Naive thymus-derived CD8-positive, alpha-beta T cell (primary cell): ENCODE data around the gene GPLD1. TPM values are rescaled to one million over a fixed set of nuclear protein-coding genes. Genes with fewer than 3 reads are reported as not detected.

ENCODE experiments used
- ATAC-seq, 2 donors: fragments of 150-1000 bp; cut with Tn5 transposase in 1 of 2; sonication (Bioruptor Pico), chemical (Tn5 transposase) in 1 of 2; 1 replicate in 1 of 2; 2 replicates in 1 of 2; pipeline ENCODE4 v1.10.0; 2021; ENCODE audit warnings: mild to moderate bottlenecking in 2 of 2, moderate library complexity in 2 of 2
- POLR2A ChIA-PET: fragments of 350-600 bp; sonication (Branson Sonifier 250); formaldehyde crosslinking; loops from one replicate; lab custom pipeline; 2021; ENCODE audit warnings: antibody characterized with exemption; lab: Charles Lee
- DNase-seq, 10 donors: peaks; one replicate each; pipeline versions ENCODE4 v3.0.0 to v3.0.0-alpha.2; 2020 to 2022
- H3K27ac Mint-ChIP-seq, 10 donors: one replicate each; pipeline ENCODE4 v1.8.0; 2020 to 2022; ENCODE audit warnings: mild to moderate bottlenecking in 10 of 10, mixed read lengths in 10 of 10, moderate library complexity in 4 of 10, inconsistent platforms in 1 of 10
- H3K27me3 Mint-ChIP-seq, 5 donors: one replicate each; pipeline ENCODE4 v1.8.0; 2021 to 2022; ENCODE audit warnings: mixed read lengths in 5 of 5
- H3K36me3 Mint-ChIP-seq, 3 donors: one replicate each; pipeline ENCODE4 v1.8.0; 2020 to 2022; ENCODE audit warnings: mixed read lengths in 3 of 3, mild to moderate bottlenecking in 2 of 3, inconsistent platforms in 1 of 3
- H3K4me1 Mint-ChIP-seq, 4 donors: one replicate each; pipeline ENCODE4 v1.8.0; 2021 to 2022; ENCODE audit warnings: mixed read lengths in 4 of 4
- H3K4me3 Mint-ChIP-seq, 10 donors: one replicate each; pipeline ENCODE4 v1.8.0; 2020 to 2022; ENCODE audit warnings: mild to moderate bottlenecking in 10 of 10, mixed read lengths in 10 of 10, moderate library complexity in 6 of 10, inconsistent platforms in 1 of 10
- H3K9me3 Mint-ChIP-seq, 9 donors: one replicate each; pipeline ENCODE4 v1.8.0; 2020 to 2022; ENCODE audit warnings: mixed read lengths in 9 of 9, mild to moderate bottlenecking in 3 of 9, inconsistent platforms in 1 of 9, moderate library complexity in 1 of 9
- polyA plus RNA-seq, 3 donors: library from polyadenylated mRNA; unstranded; fragments of 300-500 nt; fragmentation: Illumina TruSeq; gene quantifications; one replicate each; pipeline ENCODE4 v1.2.3, GENCODE V29; 2021
- total RNA-seq, 8 experiments: library from RNA in 2 of 8; stranded (reverse) in 2 of 8; gene quantifications; one replicate each; pipeline ENCODE4 v1.2.3 and lab custom pipeline; 2021 to 2026

GPLD1 gene
- total and polyA plus RNA-seq, 5 experiments from 2014 or later = 1.1 to 1.8 (median 1.6) TPM; not detected in 2

DNA sequence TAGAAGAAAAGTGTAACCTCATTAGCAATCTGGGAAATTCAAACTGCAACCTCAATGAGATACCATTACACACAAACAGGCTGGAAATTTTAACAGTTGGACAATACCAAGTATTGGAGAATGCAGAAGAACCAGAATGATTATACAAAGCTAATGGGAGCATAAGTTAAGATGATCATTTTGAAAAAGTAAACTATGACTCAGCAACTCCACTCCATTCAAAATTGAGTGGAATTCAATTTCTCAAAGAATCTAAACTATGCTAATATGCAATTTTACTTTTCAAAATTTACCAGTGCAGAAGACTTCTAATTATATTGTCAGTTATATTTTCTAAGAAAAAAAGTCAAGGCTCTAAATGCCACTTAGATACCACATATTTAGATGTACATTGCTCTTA lies 17.2 kb downstream of the GPLD1 start:
- ATAC-seq (no peak), DNase-seq (no peak)
- Mint-ChIP-seq H3K27ac (no peak overlapping the region), H3K9me3 (no peaks in the 10 kb centered on the region), H3K36me3 (peaks cover 0 to 6% (median 0%) of the 10 kb centered on the region in 3 donors), H3K4me3 (no peak overlapping the region), H3K4me1 (no peaks in the 10 kb centered on the region), H3K27me3 (no peaks in the 10 kb centered on the region)
- POLR2A ChIA-PET = no interaction called here

DNA sequence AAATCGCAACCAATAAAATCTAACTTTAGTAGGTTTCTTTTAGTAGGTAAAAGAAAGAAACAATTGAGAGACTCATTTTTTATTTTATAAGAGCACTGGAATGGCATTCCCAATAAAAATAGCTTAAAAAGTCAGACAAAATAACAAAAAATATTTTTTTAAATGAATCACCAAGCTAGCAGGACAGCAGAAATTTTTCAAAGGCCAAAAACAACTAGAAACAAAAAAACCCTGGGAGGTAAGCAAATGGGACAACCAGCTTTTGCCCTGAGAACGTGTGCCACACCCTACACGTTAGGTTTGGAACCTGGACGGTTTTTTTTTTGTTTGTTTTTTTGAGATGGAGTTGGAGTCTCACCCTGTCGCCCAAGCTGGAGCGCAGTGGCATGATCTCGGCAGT lies 19.6 kb downstream of the GPLD1 start:
- ATAC-seq = no peak
- H3K4me3 Mint-ChIP-seq = no peak overlapping the region
- POLR2A ChIA-PET = no interaction called here
- H3K36me3 Mint-ChIP-seq = peaks cover 0 to 8% (median 3%) of the 10 kb centered on the region in 3 donors
- H3K9me3 Mint-ChIP-seq = no peaks in the 10 kb centered on the region
- no peaks in the 10 kb centered on the region for H3K27me3 Mint-ChIP-seq
- H3K4me1 Mint-ChIP-seq = no peaks in the 10 kb centered on the region
- no peak for DNase-seq
- no peak overlapping the region for H3K27ac Mint-ChIP-seq

DNA sequence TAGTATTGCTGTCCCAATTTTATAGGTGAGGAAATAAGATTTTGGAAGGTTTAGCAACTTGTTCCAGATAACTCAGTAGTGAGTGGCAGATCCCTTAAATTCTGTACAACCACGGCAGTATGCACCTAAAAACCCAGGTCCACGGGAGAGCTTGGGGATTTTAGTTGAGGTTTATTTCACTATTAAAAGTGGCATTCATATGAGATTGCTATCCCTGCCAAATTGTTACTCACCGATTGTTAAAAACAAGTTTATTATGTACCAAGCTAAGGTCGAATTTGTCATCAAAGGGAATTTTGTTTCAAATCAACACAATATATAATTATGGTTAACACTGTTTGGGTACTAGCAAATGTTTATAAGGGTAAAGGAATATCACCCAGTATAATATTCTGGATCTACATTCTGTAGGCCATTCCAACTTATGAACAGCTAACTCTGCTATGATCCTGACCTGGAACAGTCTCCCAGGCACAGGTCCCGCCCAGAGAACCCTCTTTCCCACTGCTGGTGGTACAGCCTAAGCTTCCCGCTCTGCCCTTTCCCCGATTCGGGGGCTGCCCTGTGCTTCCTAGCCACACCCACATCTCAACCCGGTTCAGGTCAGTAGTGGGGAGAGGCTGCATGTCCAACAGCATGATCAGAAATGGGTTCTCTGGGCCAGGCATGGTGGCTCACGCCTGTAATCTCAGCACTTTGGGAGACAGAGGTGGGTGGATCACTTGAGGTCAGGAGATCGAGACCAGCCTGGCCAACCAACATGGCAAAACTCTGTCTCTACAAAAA lies 24.9 kb downstream of the GPLD1 start:
- H3K27me3 Mint-ChIP-seq = peaks cover 0 to 2% (median 0%) of the 10 kb centered on the region in 5 donors
- H3K4me1 Mint-ChIP-seq = no peaks in the 10 kb centered on the region

DNA sequence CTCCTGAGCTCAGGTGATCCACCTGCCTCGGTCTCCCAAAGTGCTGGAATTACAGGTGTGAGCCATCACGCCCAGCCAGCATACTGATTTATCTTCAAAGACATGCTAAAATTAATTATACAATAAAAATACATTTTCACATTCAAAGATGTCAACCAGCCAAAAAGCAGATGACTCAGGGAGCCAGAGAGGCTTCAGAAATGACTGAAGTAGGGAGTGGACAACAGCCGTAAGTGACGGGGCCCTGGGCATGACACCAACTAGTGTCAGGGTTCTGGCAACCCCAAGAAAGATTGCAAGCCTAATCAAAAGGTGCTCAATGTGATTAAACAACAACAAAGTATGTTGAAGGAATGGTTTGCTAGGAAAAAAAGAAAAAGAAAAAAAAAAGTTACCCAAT lies 28.4 kb downstream of the GPLD1 start:
- peaks cover 0 to 5% (median 4%) of the 10 kb centered on the region in 3 donors for H3K36me3 Mint-ChIP-seq
- no peak overlapping the region for H3K4me3 Mint-ChIP-seq
- no peak overlapping the region for H3K27ac Mint-ChIP-seq
- no peak for ATAC-seq
- H3K9me3 Mint-ChIP-seq = no peaks in the 10 kb centered on the region
- H3K4me1 Mint-ChIP-seq = no peaks in the 10 kb centered on the region
- H3K27me3 Mint-ChIP-seq = peaks cover 0 to 2% (median 0%) of the 10 kb centered on the region in 5 donors
- POLR2A ChIA-PET = no interaction called here
- DNase-seq = no peak

More for the DNA sequence above, 24.9 kb downstream of the GPLD1 start:
- ATAC-seq = no peak
- POLR2A ChIA-PET = interaction anchor here (0.7 kb wide), 1 partner anchor 725 kb away, joined by 6 read pairs; no protein-coding TSS in a partner anchor
- Mint-ChIP-seq H3K9me3 (no peaks in the 10 kb centered on the region), H3K4me3 (no peak overlapping the region), H3K36me3 (peaks cover 0 to 6% (median 5%) of the 10 kb centered on the region in 3 donors), H3K27ac (no peak overlapping the region)
- DNase-seq = no peak

DNA sequence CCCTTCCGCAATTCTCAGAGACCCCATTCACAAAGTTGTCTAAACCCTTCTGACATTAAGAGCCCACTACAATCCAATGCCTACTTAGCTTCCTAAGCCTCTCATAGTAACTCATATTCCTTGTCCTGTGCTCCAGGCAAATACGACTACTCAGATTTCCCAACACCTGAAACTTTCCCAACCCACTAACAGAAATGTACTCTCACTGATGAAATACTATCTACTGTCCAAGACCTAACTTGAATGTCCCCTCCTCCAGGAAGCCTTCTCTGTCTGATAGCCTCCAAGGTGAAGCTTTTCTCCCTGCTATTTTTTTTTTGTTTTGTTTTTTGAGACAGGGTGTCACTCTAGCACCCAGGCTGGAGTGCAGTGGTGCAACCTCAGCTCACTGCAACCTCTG lies 30.4 kb downstream of the GPLD1 start:
- Mint-ChIP-seq H3K27ac (no peak overlapping the region), H3K36me3 (peaks cover 0 to 4% (median 4%) of the 10 kb centered on the region in 3 donors)
- DNase-seq = no peak

DNA sequence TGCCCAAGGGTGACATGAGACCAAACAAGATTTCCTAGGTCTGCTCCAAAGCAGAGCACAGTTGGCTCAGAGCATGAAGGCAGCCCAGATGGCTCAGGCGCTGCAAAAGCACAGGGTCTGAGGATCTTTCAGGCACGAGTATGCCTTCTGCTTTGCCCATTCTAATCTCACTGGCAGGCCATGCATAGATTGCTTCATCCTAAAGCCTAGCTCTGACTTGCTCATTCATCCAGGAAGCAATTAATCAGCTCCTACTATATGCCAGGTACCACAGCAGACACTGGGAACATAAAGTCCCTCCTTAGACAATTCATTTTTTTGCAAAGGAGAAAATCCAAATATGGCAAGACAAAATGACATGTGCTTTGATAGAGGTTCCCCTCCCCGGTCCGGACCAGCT lies 31.2 kb downstream of the GPLD1 start:
- Mint-ChIP-seq H3K27me3 (peaks cover 0 to 2% (median 0%) of the 10 kb centered on the region in 5 donors), H3K27ac (no peak overlapping the region), H3K4me3 (no peak overlapping the region), H3K36me3 (peaks cover 0 to 4% (median 4%) of the 10 kb centered on the region in 3 donors), H3K4me1 (no peaks in the 10 kb centered on the region), H3K9me3 (no peaks in the 10 kb centered on the region)
- POLR2A ChIA-PET = no interaction called here
- ATAC-seq (no peak), DNase-seq (no peak)

More for the DNA sequence above, 30.4 kb downstream of the GPLD1 start:
- Mint-ChIP-seq H3K4me1 (no peaks in the 10 kb centered on the region), H3K27me3 (peaks cover 0 to 2% (median 0%) of the 10 kb centered on the region in 5 donors), H3K9me3 (no peaks in the 10 kb centered on the region), H3K4me3 (no peak overlapping the region)
- POLR2A ChIA-PET = no interaction called here
- ATAC-seq = no peak

DNA sequence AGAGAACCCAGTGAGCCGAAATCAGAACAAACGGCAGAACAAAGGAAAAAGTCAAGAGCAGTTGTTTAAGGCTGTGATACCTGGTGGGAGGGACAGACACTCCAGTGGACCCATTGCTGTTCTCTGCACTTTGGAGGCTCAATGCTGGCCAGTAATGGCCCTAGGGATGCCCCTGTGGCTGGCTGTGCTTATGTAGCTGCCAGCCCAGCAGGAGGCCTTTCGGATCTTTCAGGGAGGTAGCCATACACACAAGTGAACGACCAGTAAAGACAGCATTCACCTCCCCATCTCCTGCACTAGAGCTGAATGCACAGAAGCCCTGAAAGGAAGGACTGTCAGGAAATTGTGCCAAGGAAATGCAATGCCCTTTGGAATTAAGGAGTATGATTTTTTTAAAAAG lies 34.3 kb downstream of the GPLD1 start:
- H3K4me1 Mint-ChIP-seq = peaks cover 0 to 5% (median under 1%) of the 10 kb centered on the region in 4 donors
- no peak overlapping the region for H3K4me3 Mint-ChIP-seq

DNA sequence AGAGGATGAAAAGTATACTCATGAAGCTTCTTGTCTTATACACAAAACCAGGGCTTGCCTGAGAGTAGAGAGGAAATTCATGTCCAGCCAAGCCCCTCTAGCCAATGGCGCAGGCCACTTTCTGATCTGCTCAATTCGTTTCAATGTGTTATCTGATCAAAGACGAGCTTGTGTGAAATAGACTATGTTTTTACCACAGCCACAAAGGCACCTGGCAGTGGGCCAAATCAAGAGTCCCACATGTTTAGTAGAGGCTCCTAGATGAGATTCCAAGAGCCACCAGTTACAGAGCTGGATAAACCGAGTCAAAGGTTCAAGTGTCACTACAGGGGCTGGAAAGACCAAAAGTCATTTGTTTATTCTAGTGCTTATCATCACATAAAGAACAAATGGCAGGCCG lies 34.9 kb downstream of the GPLD1 start:
- Mint-ChIP-seq H3K27ac (no peak overlapping the region), H3K4me1 (peaks cover 0 to 5% (median under 1%) of the 10 kb centered on the region in 4 donors), H3K9me3 (no peaks in the 10 kb centered on the region), H3K27me3 (no peaks in the 10 kb centered on the region), H3K36me3 (peaks cover 0 to 2% (median under 1%) of the 10 kb centered on the region in 3 donors), H3K4me3 (no peak overlapping the region)
- ATAC-seq (no peak), DNase-seq (no peak)
- POLR2A ChIA-PET = no interaction called here

More for the DNA sequence above, 34.3 kb downstream of the GPLD1 start:
- ATAC-seq (no peak), DNase-seq (no peak)
- Mint-ChIP-seq H3K27ac (no peak overlapping the region), H3K9me3 (no peaks in the 10 kb centered on the region), H3K36me3 (peaks cover 0 to 4% (median 2%) of the 10 kb centered on the region in 3 donors), H3K27me3 (no peaks in the 10 kb centered on the region)
- POLR2A ChIA-PET = no interaction called here

DNA sequence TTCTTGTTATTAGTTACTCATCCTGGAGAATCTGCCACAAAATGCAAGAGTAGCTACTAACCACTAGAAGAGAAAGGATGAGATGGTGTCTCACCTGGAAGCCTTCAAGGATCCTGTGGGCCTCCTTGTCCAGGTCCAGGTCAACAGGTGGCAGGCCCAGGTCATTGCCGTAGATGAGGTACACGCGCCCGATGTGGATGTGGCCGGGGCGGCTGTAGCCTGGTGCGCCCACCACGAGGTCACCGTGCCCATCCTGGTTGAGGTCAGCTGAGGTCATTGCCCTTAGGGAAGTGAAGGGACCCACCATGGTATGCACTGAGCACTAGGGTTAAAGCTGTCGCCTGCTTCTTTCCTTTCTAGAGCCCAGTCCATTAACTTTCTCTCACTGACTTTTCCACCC lies 35.5 kb downstream of the GPLD1 start:
- H3K4me1 Mint-ChIP-seq = peaks cover 0 to 5% (median under 1%) of the 10 kb centered on the region in 4 donors
- DNase-seq (no peak), ATAC-seq (no peak)
- POLR2A ChIA-PET = no interaction called here
- no peak overlapping the region for H3K27ac Mint-ChIP-seq
- no peak overlapping the region for H3K4me3 Mint-ChIP-seq
- peaks cover 0 to 2% (median 0%) of the 10 kb centered on the region in 3 donors for H3K36me3 Mint-ChIP-seq
- no peaks in the 10 kb centered on the region for H3K27me3 Mint-ChIP-seq
- H3K9me3 Mint-ChIP-seq = no peaks in the 10 kb centered on the region

DNA sequence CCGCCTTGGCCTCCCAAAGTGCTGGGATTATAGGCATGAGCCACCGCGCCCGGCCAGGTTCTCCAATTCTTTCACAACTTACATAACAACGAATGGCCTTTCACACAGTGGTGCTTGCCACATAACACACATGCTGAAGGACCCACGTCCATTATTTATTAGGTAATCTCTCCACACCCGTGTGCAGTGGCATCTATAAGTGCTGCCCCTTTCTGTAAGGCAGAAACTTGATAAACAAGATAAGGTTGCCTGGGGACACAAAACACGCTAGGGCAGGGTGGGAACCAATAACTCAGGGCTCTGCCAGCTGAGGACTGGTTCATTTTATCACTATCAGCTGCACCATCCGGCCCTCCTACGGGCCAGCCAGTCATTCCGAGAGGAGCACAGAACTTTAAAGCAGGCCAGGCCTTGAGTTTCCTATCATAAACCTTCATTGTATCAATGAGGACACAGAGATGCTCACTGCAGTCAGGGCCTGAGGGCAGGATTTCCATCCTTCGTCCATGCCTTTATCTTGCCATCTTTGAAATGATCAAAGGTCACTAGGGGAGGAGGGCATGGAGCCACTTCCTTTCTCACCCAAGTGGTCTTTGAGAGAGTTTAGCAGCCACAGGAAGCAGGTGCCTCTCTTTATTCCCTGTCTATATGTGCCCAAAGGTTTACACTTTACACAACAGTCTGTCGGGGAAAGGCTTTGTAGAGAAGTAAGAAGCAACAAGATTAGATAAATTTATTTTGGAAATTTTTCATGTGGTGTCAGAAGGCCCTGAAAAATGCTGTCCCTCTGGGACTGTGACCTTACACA lies 37.6 kb downstream of the GPLD1 start:
- H3K4me3 Mint-ChIP-seq = no peak overlapping the region
- peak overlapping the region in 1 of 10 donors; percentile 14 for H3K27ac Mint-ChIP-seq
- DNase-seq (no peak), ATAC-seq (no peak)
- H3K9me3 Mint-ChIP-seq = no peaks in the 10 kb centered on the region
- H3K4me1 Mint-ChIP-seq = peaks cover 0 to 5% (median under 1%) of the 10 kb centered on the region in 4 donors
- POLR2A ChIA-PET = no interaction called here
- peaks cover 0 to 2% (median 0%) of the 10 kb centered on the region in 3 donors for H3K36me3 Mint-ChIP-seq
- H3K27me3 Mint-ChIP-seq = no peaks in the 10 kb centered on the region

DNA sequence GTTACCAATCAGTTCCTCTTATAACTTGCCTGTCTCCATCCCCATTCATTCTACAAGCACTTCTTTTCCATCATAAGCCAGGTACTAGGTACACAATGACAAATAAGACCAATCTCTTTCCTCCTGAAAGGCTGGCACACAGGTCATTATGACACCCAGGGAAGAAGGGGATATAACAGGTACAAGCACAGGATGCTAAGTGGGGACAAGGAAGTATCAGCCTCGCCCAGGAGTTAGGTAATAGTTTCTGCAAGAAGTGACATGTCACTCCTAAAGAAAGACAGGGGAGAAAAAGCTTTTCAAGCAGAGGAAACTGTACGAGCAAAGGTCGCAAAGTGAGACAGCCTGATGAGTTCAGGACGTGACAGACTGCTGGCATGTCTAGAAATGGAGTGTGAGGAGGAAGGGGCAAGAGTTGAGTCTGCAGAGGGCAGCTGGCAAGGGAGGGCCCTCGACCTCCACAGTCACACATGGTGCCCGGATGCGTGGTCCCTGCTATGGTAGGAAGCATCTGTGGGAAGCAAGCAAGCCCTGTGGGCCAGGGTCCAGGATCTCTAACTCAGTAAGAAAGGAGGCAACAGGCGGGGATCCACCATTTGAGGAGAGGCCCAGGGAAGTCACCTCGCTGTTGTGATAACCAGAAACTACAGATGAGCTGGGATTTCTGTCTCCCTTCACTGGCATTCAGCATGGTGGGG lies 40.4 kb downstream of the GPLD1 start:
- peaks cover 0 to 4% (median 0%) of the 10 kb centered on the region in 3 donors for H3K36me3 Mint-ChIP-seq
- H3K4me3 Mint-ChIP-seq = no peak overlapping the region
- no peaks in the 10 kb centered on the region for H3K9me3 Mint-ChIP-seq
- POLR2A ChIA-PET = no interaction called here
- peak overlapping the region in 1 of 10 donors; percentile 27 for H3K27ac Mint-ChIP-seq
- no peak for DNase-seq
- H3K4me1 Mint-ChIP-seq = peaks cover 0 to 5% (median under 1%) of the 10 kb centered on the region in 4 donors
- ATAC-seq = no peak
- H3K27me3 Mint-ChIP-seq = no peaks in the 10 kb centered on the region

DNA sequence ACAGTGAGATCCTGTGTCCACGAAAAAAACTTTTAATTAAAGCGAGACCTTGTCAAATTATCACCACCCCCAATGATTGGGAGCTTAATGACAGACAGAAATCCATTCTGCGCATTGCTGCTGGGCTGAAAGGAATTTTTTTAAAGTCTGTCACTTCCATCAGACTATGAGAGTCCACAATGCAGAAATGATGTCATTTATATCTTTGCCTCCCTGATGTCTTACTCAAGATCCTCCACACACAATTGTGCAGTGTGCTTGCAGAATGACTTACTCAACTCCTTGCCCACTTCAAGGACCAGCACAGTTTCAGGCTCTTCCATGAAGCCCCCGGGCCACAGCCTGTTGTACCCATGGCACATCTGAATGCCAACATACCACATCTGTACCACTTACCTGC lies 41.0 kb downstream of the GPLD1 start:
- DNase-seq (no peak), ATAC-seq (no peak)
- POLR2A ChIA-PET = no interaction called here
- Mint-ChIP-seq H3K36me3 (peaks cover 0 to 4% (median 0%) of the 10 kb centered on the region in 3 donors), H3K27ac (no peak overlapping the region), H3K4me3 (no peak overlapping the region), H3K9me3 (no peaks in the 10 kb centered on the region), H3K4me1 (peaks cover 0 to 5% (median under 1%) of the 10 kb centered on the region in 4 donors), H3K27me3 (no peaks in the 10 kb centered on the region)
